ENCODE measurements around the gene MEX3D. TPM values are rescaled to one million over a fixed set of nuclear protein-coding genes. Genes with fewer than 3 reads are reported as not detected.
A peak's percentile ranks its signal among the peaks of the same experiment; 100 is the strongest.

Gene MEX3D
- total RNA-seq, 1 experiment from 2014 or later = 69.2 TPM

GRCh38 chr19:1592755-1593500 lies 24.8 kb upstream of the MEX3D start, which contains the start of gene MBD3:
Gene MBD3 (minus strand): TSS chr19:1592865. CDS start chr19:1592631, 234 bp downstream.
- Histone ChIP-seq H3K4me2 (ENCODE audit: low read length) (peak within 1 kb of the TSS; percentile 94), H3K9me3 (ENCODE audit: control insufficient read depth in 1 of 2, insufficient read depth in 1 of 2, low read depth in 1 of 2, low read length in 2 of 2) (no peaks in the 10 kb centered on the region), H2AFZ (ENCODE audit: low read depth, low read length, poor library complexity, severe bottlenecking) (no peak within 1 kb of the TSS), H3K9me2 (ENCODE audit: insufficient read depth) (no peaks in the 10 kb centered on the region), H3K79me2 (ENCODE audit: insufficient read depth, low read length) (peaks cover 48% of the 10 kb centered on the region), H3K4me1 (ENCODE audit: control insufficient read depth in 1 of 2, insufficient read depth in 2 of 2, low read length in 2 of 2) (peaks cover 19 to 43% of the 10 kb centered on the region in 2 experiments), H4K20me1 (ENCODE audit: insufficient read depth) (no peaks in the 10 kb centered on the region), H3K9ac (ENCODE audit: low read length) (peak within 1 kb of the TSS; percentile 98), H3K36me3 (ENCODE audit: control insufficient read depth in 1 of 2, insufficient read depth in 2 of 2, low read length in 2 of 2) (peaks cover 13 to 18% of the 10 kb centered on the region in 2 experiments; a peak in 3 of 4 replicates), H3K27ac (ENCODE audit: low read depth, low read length) (peak within 1 kb of the TSS; percentile 100), H3K4me3 (replicated peaks in 1 of 2; ENCODE audit: low read depth in 1 of 2, low read length in 2 of 2) (peak within 1 kb of the TSS; percentile 87 to 96), H3K27me3 (ENCODE audit: insufficient read depth, low read length) (no peaks in the 10 kb centered on the region)
- TF ChIP-seq REST (IDR thresholded peaks at IDR 0.05; ENCODE audit: low read depth) (no peak), RAD21 (IDR thresholded peaks at IDR 0.05; ENCODE audit: low read depth) (no peak), CTCF (IDR thresholded peaks at IDR 0.05 in 2 of 3, conservative IDR thresholded peaks at IDR 0.05 in 1 of 3; ENCODE audit: borderline replicate concordance in 1 of 3, insufficient read depth in 1 of 3, low read depth in 2 of 3, low read length in 2 of 3) (no peak), EZH2 (IDR thresholded peaks at IDR 0.05) (no peak), POLR2A (IDR thresholded peaks at IDR 0.05; ENCODE audit: borderline replicate concordance, extremely low read depth, insufficient read depth, insufficient read length) (peak; percentile 68), TCF7L2 (IDR thresholded peaks at IDR 0.05; ENCODE audit: borderline replicate concordance, extremely low read depth, insufficient read depth, insufficient read length) (peak; percentile 79), MAX (IDR thresholded peaks at IDR 0.05) (no peak), POLR2AphosphoS5 (IDR thresholded peaks at IDR 0.05; ENCODE audit: low read depth, low read length) (peak; percentile 67)
- RAD21 ChIA-PET (ENCODE audit: low non-redundant PET in 1 of 2, low total read pairs in 2 of 2, uncharacterized antibody in 2 of 2, unreplicated experiment in 2 of 2) = interaction anchor here in 1 of 2 experiments (0.6 to 0.7 kb wide), 2 partner anchors 47 to 1694 kb away, joined by 5 to 10 read pairs; no protein-coding TSS in a partner anchor
- BruUV-seq (replicated peaks) = TSS peak; percentile 56
- POLR2A ChIA-PET = interaction anchor here (1.0 to 1.3 kb wide), 2 partner anchors 11 to 12 kb away, joined by 3 read pairs; partner anchors contain the start of gene UQCR11
- CTCF ChIA-PET = interaction anchor here (0.6 to 1.4 kb wide), 5 partner anchors 15 to 245 kb away, joined by 3 to 5 read pairs (median 3); no protein-coding TSS in a partner anchor
- DNase-seq (ENCODE audit: low read depth, low spot score) = peak; percentile 84
- ATAC-seq = peak; percentile 84
- intact Hi-C loops (cut with micrococcal nuclease) = no loop called here

Measured in HCT116 (cell line).